ENCODE data around the gene TSC1. TPM values are rescaled to one million over a fixed set of nuclear protein-coding genes. Genes with fewer than 3 reads are reported as not detected.

TSC1 gene
- total and polyA plus RNA-seq, 7 experiments from 2014 or later, result 9.9 to 98.3 (median 52.0) TPM

- DNase-seq (no peak), ATAC-seq (no peak)
- ChIA-PET POLR2A (no interaction called here), CTCF (no interaction called here)
- Mint-ChIP-seq H3K9me3 (peaks cover 0 to 2% (median 0%) of the 10 kb centered on the region in 11 donors), H3K4me3 (no peak overlapping the region), H3K36me3 (no peaks in the 10 kb centered on the region), H3K27me3 (peaks cover 0 to 6% (median 0%) of the 10 kb centered on the region in 5 donors), H3K4me1 (peaks cover 6 to 9% (median 6%) of the 10 kb centered on the region in 7 donors), H3K27ac (no peak overlapping the region)
- H3K4me3 ChIP-seq (ENCODE audit: low read length), result no peak overlapping the region
- no peak overlapping the region for H3K27ac ChIP-seq (ENCODE audit: low read depth, low read length)
- H3K9me3 ChIP-seq (ENCODE audit: control insufficient read depth in 2 of 3, low read length in 3 of 3), result no peaks in the 10 kb centered on the region
- intact Hi-C loops (cut with micrococcal nuclease), result loop anchor here (10.0 kb wide), 5 partner anchors 195 to 1825 kb away; partner anchors contain the start of genes BRD3 (in 1 of the 2), NUP214 (in 1 of the 2) and PRRC2B (in 1 of the 2)
- H3K27me3 ChIP-seq (ENCODE audit: control insufficient read depth in 2 of 2, insufficient read depth in 2 of 2, low read length in 2 of 2), result no peaks in the 10 kb centered on the region
- H3K4me1 ChIP-seq (ENCODE audit: control insufficient read depth in 2 of 2, insufficient read depth in 2 of 2, low read length in 2 of 2), result peaks cover 0 to 4% of the 10 kb centered on the region in 2 donors
- H3K36me3 ChIP-seq (ENCODE audit: control insufficient read depth in 2 of 3, insufficient read depth in 3 of 3, low read length in 3 of 3), result no peaks in the 10 kb centered on the region
Measured at GRCh38 chr9:132949709-132950108, 5.3 kb upstream of the TSC1 start.

- POLR2A ChIA-PET, result interaction anchor here (0.6 kb wide), 2 partner anchors 9 to 707 kb away, joined by 3 read pairs; no protein-coding TSS in a partner anchor
- H3K4me1 ChIP-seq (ENCODE audit: control insufficient read depth in 2 of 2, insufficient read depth in 2 of 2, low read length in 2 of 2), result peaks cover 3 to 9% of the 10 kb centered on the region in 2 donors
- H3K27me3 ChIP-seq (ENCODE audit: control insufficient read depth in 2 of 2, insufficient read depth in 2 of 2, low read length in 2 of 2), result no peaks in the 10 kb centered on the region
- H3K36me3 ChIP-seq (ENCODE audit: control insufficient read depth in 2 of 3, insufficient read depth in 3 of 3, low read length in 3 of 3), result peaks cover 0 to 7% (median 0%) of the 10 kb centered on the region in 3 experiments
- H3K27me3 Mint-ChIP-seq, result peaks cover 0 to 9% (median 0%) of the 10 kb centered on the region in 5 donors
- H3K27ac ChIP-seq (ENCODE audit: low read depth, low read length), result no peak overlapping the region
- ATAC-seq, result no peak
- intact Hi-C loops (cut with micrococcal nuclease), result loop anchor here (10.0 kb wide), 5 partner anchors 196 to 1824 kb away; partner anchors contain the start of genes BRD3 (in 1 of the 2), NUP214 (in 1 of the 2) and PRRC2B (in 1 of the 2)
- H3K9me3 Mint-ChIP-seq, result peaks cover 0 to 4% (median 0%) of the 10 kb centered on the region in 11 donors
- CTCF ChIA-PET, result no interaction called here
- H3K9me3 ChIP-seq (ENCODE audit: control insufficient read depth in 2 of 3, low read length in 3 of 3), result no peaks in the 10 kb centered on the region
- H3K27ac Mint-ChIP-seq, result peak overlapping the region in 2 of 9 donors; percentile 12 to 18
- H3K36me3 Mint-ChIP-seq, result no peaks in the 10 kb centered on the region
- H3K4me1 Mint-ChIP-seq, result peaks cover 10 to 18% (median 13%) of the 10 kb centered on the region in 7 donors
- H3K4me3 ChIP-seq (ENCODE audit: low read length), result no peak overlapping the region
- DNase-seq, result no peak
- H3K4me3 Mint-ChIP-seq, result peak overlapping the region in 1 of 10 donors; percentile 41
Measured at GRCh38 chr9:132948482-132949050, 4.2 kb upstream of the TSC1 start.

GRCh38 chr9:132947756-132948155, 3.3 kb upstream of the TSC1 start:
- Mint-ChIP-seq H3K4me3 (no peak overlapping the region), H3K4me1 (peaks cover 13 to 26% (median 19%) of the 10 kb centered on the region in 7 donors), H3K36me3 (no peaks in the 10 kb centered on the region), H3K27ac (peak overlapping the region in 1 of 9 donors; percentile 18), H3K9me3 (peaks cover 0 to 4% (median 0%) of the 10 kb centered on the region in 11 donors), H3K27me3 (peaks cover 0 to 6% (median 0%) of the 10 kb centered on the region in 5 donors)
- peaks cover 8 to 14% of the 10 kb centered on the region in 2 donors for H3K4me1 ChIP-seq (ENCODE audit: control insufficient read depth in 2 of 2, insufficient read depth in 2 of 2, low read length in 2 of 2)
- H3K27ac ChIP-seq (ENCODE audit: low read depth, low read length), result no peak overlapping the region
- no peak for ATAC-seq
- no peaks in the 10 kb centered on the region for H3K9me3 ChIP-seq (ENCODE audit: control insufficient read depth in 2 of 3, low read length in 3 of 3)
- ChIA-PET CTCF (no interaction called here), POLR2A (interaction anchor here (0.6 kb wide), 2 partner anchors 8 to 706 kb away, joined by 3 read pairs; no protein-coding TSS in a partner anchor)
- no peak overlapping the region for H3K4me3 ChIP-seq (ENCODE audit: low read length)
- no peaks in the 10 kb centered on the region for H3K27me3 ChIP-seq (ENCODE audit: control insufficient read depth in 2 of 2, insufficient read depth in 2 of 2, low read length in 2 of 2)
- peaks cover 0 to 7% (median 0%) of the 10 kb centered on the region in 3 experiments for H3K36me3 ChIP-seq (ENCODE audit: control insufficient read depth in 2 of 3, insufficient read depth in 3 of 3, low read length in 3 of 3)
- no peak for DNase-seq
- intact Hi-C loops (cut with micrococcal nuclease), result loop anchor here (10.0 kb wide), 5 partner anchors 197 to 1823 kb away; partner anchors contain the start of genes BRD3 (in 1 of the 2), NUP214 (in 1 of the 2) and PRRC2B (in 1 of the 2)

- H3K27ac Mint-ChIP-seq, result peak overlapping the region in 7 of 9 donors; percentile 57 to 100 (median 84)
- DNase-seq, result no peak
- H3K9me3 Mint-ChIP-seq, result peaks cover 0 to 4% (median 0%) of the 10 kb centered on the region in 11 donors
Measured at GRCh38 chr9:132946631-132947295, 2.3 kb upstream of the TSC1 start.

GRCh38 chr9:132946211-132946610, 1.8 kb upstream of the TSC1 start:
- intact Hi-C loops (cut with micrococcal nuclease), result loop anchor here (10.0 kb wide), 5 partner anchors 199 to 1821 kb away; partner anchors contain the start of genes BRD3 (in 1 of the 2), NUP214 (in 1 of the 2) and PRRC2B (in 1 of the 2)
- no peaks in the 10 kb centered on the region for H3K9me3 ChIP-seq (ENCODE audit: control insufficient read depth in 2 of 3, low read length in 3 of 3)
- Mint-ChIP-seq H3K27ac (peak overlapping the region in 8 of 9 donors; percentile 15 to 100 (median 99)), H3K27me3 (peaks cover 0 to 3% (median 0%) of the 10 kb centered on the region in 5 donors), H3K9me3 (peaks cover 0 to 4% (median 0%) of the 10 kb centered on the region in 11 donors), H3K4me3 (peak overlapping the region in 3 of 10 donors; percentile 34 to 98 (median 93)), H3K36me3 (no peaks in the 10 kb centered on the region), H3K4me1 (peaks cover 15 to 41% (median 25%) of the 10 kb centered on the region in 7 donors)
- peaks cover 0 to 7% (median 0%) of the 10 kb centered on the region in 3 experiments for H3K36me3 ChIP-seq (ENCODE audit: control insufficient read depth in 2 of 3, insufficient read depth in 3 of 3, low read length in 3 of 3)
- ChIA-PET CTCF (interaction anchor here (1.4 kb wide), 1 partner anchor 591 kb away, joined by 3 read pairs; the partner anchor contains the start of gene SETX), POLR2A (interaction anchor here (3.0 kb wide), 1 partner anchor 85 kb away, joined by 15 read pairs; the partner anchor contains the start of gene GTF3C5)
- H3K4me1 ChIP-seq (ENCODE audit: control insufficient read depth in 2 of 2, insufficient read depth in 2 of 2, low read length in 2 of 2), result peaks cover 8 to 14% of the 10 kb centered on the region in 2 donors
- no peak for DNase-seq
- no peak overlapping the region for H3K4me3 ChIP-seq (ENCODE audit: low read length)
- H3K27ac ChIP-seq (ENCODE audit: low read depth, low read length), result no peak overlapping the region
- no peak for ATAC-seq
- no peaks in the 10 kb centered on the region for H3K27me3 ChIP-seq (ENCODE audit: control insufficient read depth in 2 of 2, insufficient read depth in 2 of 2, low read length in 2 of 2)

More at GRCh38 chr9:132946631-132947295, 2.3 kb upstream of the TSC1 start:
- Mint-ChIP-seq H3K27me3 (peaks cover 0 to 3% (median 0%) of the 10 kb centered on the region in 5 donors), H3K4me1 (peaks cover 15 to 35% (median 24%) of the 10 kb centered on the region in 7 donors), H3K36me3 (no peaks in the 10 kb centered on the region), H3K4me3 (no peak overlapping the region)
- no peak overlapping the region for H3K4me3 ChIP-seq (ENCODE audit: low read length)
- no peak for ATAC-seq
- H3K9me3 ChIP-seq (ENCODE audit: control insufficient read depth in 2 of 3, low read length in 3 of 3), result no peaks in the 10 kb centered on the region
- H3K36me3 ChIP-seq (ENCODE audit: control insufficient read depth in 2 of 3, insufficient read depth in 3 of 3, low read length in 3 of 3), result peaks cover 0 to 7% (median 0%) of the 10 kb centered on the region in 3 experiments
- no peak overlapping the region for H3K27ac ChIP-seq (ENCODE audit: low read depth, low read length)
- ChIA-PET CTCF (interaction anchor here (0.6 kb wide), 1 partner anchor 1258 kb away, joined by 5 read pairs; no protein-coding TSS in a partner anchor), POLR2A (interaction anchor here (3.0 kb wide), 1 partner anchor 84 kb away, joined by 15 read pairs; the partner anchor contains the start of gene GTF3C5)
- H3K4me1 ChIP-seq (ENCODE audit: control insufficient read depth in 2 of 2, insufficient read depth in 2 of 2, low read length in 2 of 2), result peaks cover 8 to 14% of the 10 kb centered on the region in 2 donors
- H3K27me3 ChIP-seq (ENCODE audit: control insufficient read depth in 2 of 2, insufficient read depth in 2 of 2, low read length in 2 of 2), result no peaks in the 10 kb centered on the region
- intact Hi-C loops (cut with micrococcal nuclease), result loop anchor here (10.0 kb wide), 5 partner anchors 198 to 1822 kb away; partner anchors contain the start of genes BRD3 (in 1 of the 2), NUP214 (in 1 of the 2) and PRRC2B (in 1 of the 2)

All from naive thymus-derived CD4-positive, alpha-beta T cell (primary cell).